B cell (primary cell): ENCODE measurements around the gene DLAT.

ENCODE experiments used
- EZH2 ChIP-seq: IDR thresholded peaks from 2 replicates; pipeline ENCODE4 v1.6.1; 2012; ENCODE audit warnings: borderline replicate concordance, low read depth, mild to moderate bottlenecking, moderate library complexity, low read length; ENCODE audit not compliant: insufficient read depth, poor library complexity, severe bottlenecking
- TF ChIP-seq, protein P1 (sequence below): fragments of 200-600 bp; IDR thresholded peaks from one replicate; pipeline ENCODE4 v1.8.0; 2022; ENCODE audit warnings: antibody characterized with exemption, mild to moderate bottlenecking

DNA sequence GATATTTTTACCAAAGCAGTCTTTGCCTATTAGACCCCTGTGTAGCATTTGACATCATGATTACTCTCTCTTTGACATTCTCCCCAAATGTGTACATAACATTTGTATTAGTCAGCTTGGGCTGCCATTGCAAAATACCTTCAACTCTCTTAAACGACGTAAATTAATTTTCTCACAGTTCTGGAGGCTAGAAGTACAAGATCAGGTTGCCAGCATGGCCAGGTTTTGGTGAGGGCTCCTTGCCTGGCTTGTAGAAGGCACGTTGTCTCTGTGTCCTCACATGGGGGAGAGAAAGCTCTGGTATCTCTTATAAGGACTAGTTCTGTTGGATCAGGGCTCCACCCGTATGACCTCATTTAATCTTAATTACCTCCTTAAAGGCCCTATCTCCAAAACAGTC is 12.3 kb upstream of the DLAT start:
- TF ChIP-seq, protein P1, sequence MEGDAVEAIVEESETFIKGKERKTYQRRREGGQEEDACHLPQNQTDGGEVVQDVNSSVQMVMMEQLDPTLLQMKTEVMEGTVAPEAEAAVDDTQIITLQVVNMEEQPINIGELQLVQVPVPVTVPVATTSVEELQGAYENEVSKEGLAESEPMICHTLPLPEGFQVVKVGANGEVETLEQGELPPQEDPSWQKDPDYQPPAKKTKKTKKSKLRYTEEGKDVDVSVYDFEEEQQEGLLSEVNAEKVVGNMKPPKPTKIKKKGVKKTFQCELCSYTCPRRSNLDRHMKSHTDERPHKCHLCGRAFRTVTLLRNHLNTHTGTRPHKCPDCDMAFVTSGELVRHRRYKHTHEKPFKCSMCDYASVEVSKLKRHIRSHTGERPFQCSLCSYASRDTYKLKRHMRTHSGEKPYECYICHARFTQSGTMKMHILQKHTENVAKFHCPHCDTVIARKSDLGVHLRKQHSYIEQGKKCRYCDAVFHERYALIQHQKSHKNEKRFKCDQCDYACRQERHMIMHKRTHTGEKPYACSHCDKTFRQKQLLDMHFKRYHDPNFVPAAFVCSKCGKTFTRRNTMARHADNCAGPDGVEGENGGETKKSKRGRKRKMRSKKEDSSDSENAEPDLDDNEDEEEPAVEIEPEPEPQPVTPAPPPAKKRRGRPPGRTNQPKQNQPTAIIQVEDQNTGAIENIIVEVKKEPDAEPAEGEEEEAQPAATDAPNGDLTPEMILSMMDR, result no peak
- no peak for TF ChIP-seq EZH2
